22Rv1 (cell line): ENCODE measurements around the gene PPP6R2.

ENCODE experiments used
- H3K27ac ChIP-seq: fragments of 450-650 bp; 2 replicates; pipeline ENCODE4 v1.5.1; 2017
- ZFX ChIP-seq: fragments of 450-650 bp; IDR thresholded peaks from 2 replicates; pipeline ENCODE4 v1.6.1; 2017; ENCODE audit warnings: antibody characterized with exemption, borderline replicate concordance
- TF ChIP-seq, protein P1 (sequence below): fragments of 450-650 bp; IDR thresholded peaks from 2 replicates; pipeline ENCODE4 v1.5.1; 2017; ENCODE audit warnings: mild to moderate bottlenecking

PPP6R2 gene

DNA sequence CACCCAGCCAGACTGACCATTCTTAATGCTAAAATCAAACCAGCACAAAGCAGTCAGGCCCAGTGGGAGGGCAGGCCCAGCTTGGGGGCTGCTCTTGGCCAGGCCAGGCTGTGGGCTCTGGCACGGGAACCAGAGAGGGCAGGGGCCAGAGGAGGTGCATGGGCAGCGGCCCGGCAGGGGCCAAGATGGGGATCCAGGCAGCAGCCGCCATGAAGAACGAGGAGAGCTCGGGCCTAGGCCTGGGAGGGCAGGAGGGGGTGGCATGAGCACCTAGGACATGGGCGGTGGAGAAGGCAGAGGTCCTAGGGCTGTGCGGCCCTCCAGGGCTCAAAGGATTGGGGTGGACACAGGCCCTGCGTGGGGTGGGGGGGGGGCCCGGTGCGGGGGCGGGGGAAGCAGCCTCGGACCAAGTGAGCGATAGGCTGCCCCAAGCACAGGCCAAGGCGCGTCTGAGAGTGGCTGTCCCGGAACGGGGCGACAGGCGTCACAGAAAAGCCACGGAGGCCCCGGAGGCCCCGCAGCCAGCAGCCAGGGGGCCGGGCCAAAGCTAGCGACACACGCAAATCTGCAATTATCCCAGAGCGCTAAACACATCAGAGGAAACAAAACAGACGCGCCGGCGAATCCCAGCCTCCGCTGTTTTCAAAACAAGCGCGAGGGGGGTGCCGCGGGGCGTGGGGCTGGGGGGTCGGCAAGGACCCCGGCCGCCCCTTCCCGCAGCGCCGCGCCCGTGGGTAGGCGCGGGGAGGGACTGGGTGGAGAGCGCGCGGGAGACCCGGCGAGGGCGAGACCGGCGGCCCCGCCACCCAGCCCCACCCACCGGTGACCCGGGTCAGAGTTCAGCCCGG, 44.0 kb upstream of the PPP6R2 start:
- no peak overlapping the region for H3K27ac ChIP-seq
- TF ChIP-seq, protein P1, sequence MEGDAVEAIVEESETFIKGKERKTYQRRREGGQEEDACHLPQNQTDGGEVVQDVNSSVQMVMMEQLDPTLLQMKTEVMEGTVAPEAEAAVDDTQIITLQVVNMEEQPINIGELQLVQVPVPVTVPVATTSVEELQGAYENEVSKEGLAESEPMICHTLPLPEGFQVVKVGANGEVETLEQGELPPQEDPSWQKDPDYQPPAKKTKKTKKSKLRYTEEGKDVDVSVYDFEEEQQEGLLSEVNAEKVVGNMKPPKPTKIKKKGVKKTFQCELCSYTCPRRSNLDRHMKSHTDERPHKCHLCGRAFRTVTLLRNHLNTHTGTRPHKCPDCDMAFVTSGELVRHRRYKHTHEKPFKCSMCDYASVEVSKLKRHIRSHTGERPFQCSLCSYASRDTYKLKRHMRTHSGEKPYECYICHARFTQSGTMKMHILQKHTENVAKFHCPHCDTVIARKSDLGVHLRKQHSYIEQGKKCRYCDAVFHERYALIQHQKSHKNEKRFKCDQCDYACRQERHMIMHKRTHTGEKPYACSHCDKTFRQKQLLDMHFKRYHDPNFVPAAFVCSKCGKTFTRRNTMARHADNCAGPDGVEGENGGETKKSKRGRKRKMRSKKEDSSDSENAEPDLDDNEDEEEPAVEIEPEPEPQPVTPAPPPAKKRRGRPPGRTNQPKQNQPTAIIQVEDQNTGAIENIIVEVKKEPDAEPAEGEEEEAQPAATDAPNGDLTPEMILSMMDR, result no peak

DNA sequence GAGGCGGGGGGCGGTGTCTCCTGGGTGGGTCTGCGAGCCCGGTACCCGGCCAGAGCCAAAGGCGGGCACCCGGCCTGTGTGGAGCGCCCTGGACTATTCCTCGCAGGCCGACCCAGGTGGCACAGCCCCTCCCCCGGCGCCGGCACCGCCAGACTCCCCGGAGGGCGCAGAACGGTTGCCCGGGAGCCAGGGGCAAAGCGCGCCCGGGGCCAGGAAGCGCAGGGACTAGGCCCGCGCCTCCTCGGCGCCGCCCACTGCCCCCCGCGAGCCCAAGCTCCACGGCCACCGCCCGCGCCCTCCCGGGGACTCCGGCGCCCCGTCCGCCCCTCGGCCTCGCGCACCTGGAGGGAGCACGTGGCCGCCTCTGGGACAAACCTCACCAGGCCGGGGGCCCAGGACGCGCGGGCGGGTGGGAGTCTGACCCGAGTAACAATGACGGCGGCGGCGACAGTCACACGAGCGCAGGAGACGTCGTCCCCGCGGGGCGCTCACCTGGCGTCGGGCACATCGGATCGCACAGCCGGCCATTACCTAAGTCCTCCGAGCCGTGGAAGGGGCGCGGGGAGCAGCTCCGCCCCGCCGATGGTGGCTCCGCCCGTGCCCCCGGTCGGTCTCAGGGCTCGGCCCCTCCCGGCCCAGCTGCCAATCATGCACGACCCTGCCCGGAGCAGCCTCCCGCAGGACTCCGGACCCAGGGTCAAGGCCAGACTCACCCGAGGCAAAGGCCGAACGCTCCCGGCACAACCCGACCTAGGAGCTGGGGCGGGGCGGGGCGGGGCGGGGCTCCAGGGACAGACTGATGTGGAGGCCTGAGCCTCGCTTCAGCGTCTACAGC, 43.1 kb upstream of the PPP6R2 start:
- TF ChIP-seq, protein P1, result no peak
- TF ChIP-seq ZFX, result no peak
- H3K27ac ChIP-seq, result no peak overlapping the region

DNA sequence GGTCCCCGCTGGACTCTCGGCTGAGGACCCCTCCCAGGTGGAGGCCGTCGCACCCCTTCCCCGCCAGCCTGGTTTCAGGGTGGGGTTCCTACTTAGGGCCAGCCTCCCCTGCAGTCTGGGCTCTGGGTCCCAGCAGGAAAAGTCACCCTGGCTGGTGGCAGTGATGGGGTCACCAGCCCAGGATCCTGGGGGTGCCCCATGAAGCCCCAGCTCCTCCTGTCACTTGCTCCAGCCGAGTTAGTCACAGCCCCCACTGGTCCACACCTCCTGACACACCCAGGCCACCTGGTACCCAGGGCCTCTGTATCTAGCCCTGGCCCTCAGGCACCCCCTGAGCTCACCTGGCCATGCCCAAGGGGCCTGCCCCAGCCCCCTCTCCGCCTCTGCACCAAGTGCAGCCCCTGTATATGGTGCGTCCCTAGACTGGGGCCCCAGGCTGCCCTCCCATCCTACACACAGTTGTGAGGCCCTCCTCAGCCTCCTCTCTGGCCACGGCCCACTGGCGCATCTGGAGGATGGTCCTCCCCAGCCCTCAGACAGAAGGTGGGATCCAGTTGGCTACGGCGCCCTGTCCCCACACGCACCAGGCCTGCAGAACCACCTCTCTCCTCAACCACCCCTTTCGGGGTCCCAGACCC, 42.4 kb upstream of the PPP6R2 start:
- no peak for TF ChIP-seq ZFX
- TF ChIP-seq, protein P1, result no peak
- no peak overlapping the region for H3K27ac ChIP-seq

DNA sequence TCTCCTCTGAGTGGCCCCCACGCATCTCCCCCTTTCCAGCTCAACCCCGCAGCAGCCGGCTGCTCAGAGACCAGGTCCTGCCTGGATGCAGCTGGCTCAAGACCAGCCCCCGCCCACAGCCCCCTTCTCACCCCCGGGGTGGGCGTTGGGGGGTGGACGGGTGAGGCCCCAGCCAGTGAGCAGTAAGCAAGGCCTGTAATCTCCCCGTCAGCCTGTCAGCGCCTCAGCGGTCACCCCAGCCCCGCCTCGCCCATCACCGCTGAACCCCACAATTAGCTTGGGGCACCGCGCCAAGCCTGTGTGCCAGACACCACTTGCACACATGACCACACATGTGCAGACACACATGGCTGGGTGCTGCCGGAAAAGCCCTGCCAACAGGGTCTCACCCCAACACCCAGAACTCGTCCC, 41.5 kb upstream of the PPP6R2 start:
- 0 out of 2 replicates have a peak overlapping the region, but pooled peaks have one; percentile 95 for H3K27ac ChIP-seq
- TF ChIP-seq, protein P1, result no peak
- no peak for TF ChIP-seq ZFX

DNA sequence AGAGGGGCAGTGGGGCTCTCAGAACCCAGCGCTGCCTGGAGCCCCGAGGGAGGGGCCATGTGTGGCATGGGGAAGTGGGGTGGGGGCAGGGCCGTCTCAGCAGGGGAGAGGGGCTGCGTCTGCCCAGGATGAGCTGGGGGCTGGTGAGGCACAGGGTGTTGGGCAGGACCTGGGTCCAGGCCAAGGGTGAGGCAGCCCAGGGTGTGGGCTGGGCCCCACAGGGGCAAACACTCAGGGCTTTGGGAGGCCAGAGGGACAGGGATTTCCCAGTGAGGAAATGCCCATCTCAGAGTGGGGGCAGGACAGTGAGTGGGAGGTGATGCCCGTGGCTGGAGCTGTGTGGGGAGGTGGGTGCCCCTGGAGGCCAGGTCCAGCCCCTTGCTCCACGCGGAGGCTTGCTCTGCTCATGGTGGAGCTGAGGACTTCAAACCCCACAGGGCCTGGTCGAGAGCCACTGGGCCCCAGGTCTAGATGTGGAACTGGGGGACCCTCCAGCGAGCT, 41.0 kb upstream of the PPP6R2 start:
- H3K27ac ChIP-seq, result peak overlapping the region; percentile 95
- TF ChIP-seq ZFX, result no peak
- TF ChIP-seq, protein P1, result no peak

DNA sequence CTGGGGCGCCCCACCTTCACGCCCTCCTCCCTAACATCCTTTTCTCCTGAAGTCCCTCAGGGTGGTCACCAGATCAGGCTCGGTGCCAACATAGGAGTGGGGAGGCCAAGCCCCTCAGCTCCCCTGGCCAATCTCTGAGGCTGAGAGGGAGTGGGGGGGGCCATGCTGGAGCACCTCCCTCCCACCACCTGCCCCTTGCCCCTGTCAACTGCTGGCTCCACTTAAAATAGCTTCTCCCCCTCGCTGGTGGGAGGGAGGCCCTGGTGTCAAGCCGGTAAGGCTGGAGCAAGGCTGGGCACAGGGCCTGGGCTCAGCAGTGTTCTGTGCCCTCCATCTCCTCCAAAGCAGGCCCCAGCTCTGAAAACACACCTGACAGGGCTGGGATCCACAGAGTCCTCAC, 40.6 kb upstream of the PPP6R2 start:
- H3K27ac ChIP-seq, result peak overlapping the region; percentile 95
- TF ChIP-seq ZFX, result no peak
- TF ChIP-seq, protein P1, result no peak
